GM19023 (cell line): ENCODE measurements around the gene SPINT3.
"Not testable (repeated sequence)": the region's sequence is repeated elsewhere in the genome, so short reads cannot be mapped to it uniquely, and the experiment has no call there.

ENCODE experiments used
- ATAC-seq: cut with Tn5 transposase; IDR thresholded peaks from one replicate; pipeline ENCODE4 v1.9.1; 2021; ENCODE audit warnings: mild to moderate bottlenecking, moderate library complexity; ENCODE audit not compliant: unreplicated experiment

Gene SPINT3

GRCh38 chr20:45503403-45503802, 12.0 kb downstream of the SPINT3 start:
- ATAC-seq: no peak

- no peak for ATAC-seq
Observed at GRCh38 chr20:45502561-45502960, 12.9 kb downstream of the SPINT3 start.

- ATAC-seq: no peak
Observed at GRCh38 chr20:45501600-45501999, 13.8 kb downstream of the SPINT3 start.

GRCh38 chr20:45500022-45500421, 15.4 kb downstream of the SPINT3 start:
- ATAC-seq: no peak

- no peak for ATAC-seq
Observed at GRCh38 chr20:45497971-45498494, 17.4 kb downstream of the SPINT3 start.

GRCh38 chr20:45496166-45496565, 19.3 kb downstream of the SPINT3 start:
- ATAC-seq: no peak

- no peak for ATAC-seq
Observed at GRCh38 chr20:45495501-45495941, 19.9 kb downstream of the SPINT3 start.

- ATAC-seq: no peak
Observed at GRCh38 chr20:45489083-45489531, 26.3 kb downstream of the SPINT3 start.

- ATAC-seq: no peak
Observed at GRCh38 chr20:45487231-45487635, 28.2 kb downstream of the SPINT3 start.

GRCh38 chr20:45485388-45485787, 30.0 kb downstream of the SPINT3 start:
- no peak for ATAC-seq

- ATAC-seq: no peak
Observed at GRCh38 chr20:45484676-45485075, 30.7 kb downstream of the SPINT3 start.

GRCh38 chr20:45479822-45480221, 35.6 kb downstream of the SPINT3 start:
- no peak for ATAC-seq

- not testable (repeated sequence) for ATAC-seq
Observed at GRCh38 chr20:45477530-45478148, 37.8 kb downstream of the SPINT3 start.

GRCh38 chr20:45472286-45472685, 43.1 kb downstream of the SPINT3 start:
- ATAC-seq: not testable (repeated sequence)

GRCh38 chr20:45470937-45471336, 44.5 kb downstream of the SPINT3 start:
- peak; percentile 27 for ATAC-seq

- peak; percentile 70 for ATAC-seq
Observed at GRCh38 chr20:45470262-45470931, 45.0 kb downstream of the SPINT3 start.

- ATAC-seq: no peak
Observed at GRCh38 chr20:45469336-45470261, 45.8 kb downstream of the SPINT3 start, which contains the start of gene WFDC2. Gene WFDC2 (plus strand): TSS chr20:45469753. CDS start chr20:45469782, 29 bp downstream.

- ATAC-seq: no peak
Observed at GRCh38 chr20:45467861-45468260, 47.6 kb downstream of the SPINT3 start.

- no peak for ATAC-seq
Observed at GRCh38 chr20:45467172-45467571, 48.2 kb downstream of the SPINT3 start.

- no peak for ATAC-seq
Observed at GRCh38 chr20:45465491-45466266, 49.7 kb downstream of the SPINT3 start.
